HepG2 (cell line): ENCODE results near the gene NRSN2. TPM values are rescaled to one million over a fixed set of nuclear protein-coding genes. Genes with fewer than 3 reads are reported as not detected.
A peak's percentile ranks its signal among the peaks of the same experiment; 100 is the strongest.

Source experiments
- ATAC-seq: fragments of 200-7000 bp; cut with Tn5 transposase; 3 replicates; pipeline ENCODE4 v1.9.1; 2020; ENCODE audit warnings: mild to moderate bottlenecking, moderate library complexity
- BruUV-seq: library from RNA; stranded (reverse); fragments of 400-500 nt; replicated peaks from 2 replicates; lab custom pipeline; 2021; lab: Mats Ljungman, UMichigan
- CTCF ChIA-PET: fragments of 300-600 bp; formaldehyde crosslinking; extraction: SDS; loops from one replicate; lab custom pipeline; 2021; ENCODE audit warnings: low total read pairs, inconsistent platforms, low intra/inter-chr PET ratio; lab: Yijun Ruan, JAX
- POLR2A ChIA-PET: fragments of 350-600 bp; sonication (Branson Sonifier 250); formaldehyde crosslinking; loops from one replicate; lab custom pipeline; 2020; ENCODE audit warnings: antibody characterized with exemption, inconsistent platforms; lab: Yijun Ruan, JAX
- DNase-seq: peaks from one replicate; pipeline ENCODE4 v3.0.0-alpha.2; 2015; ENCODE audit warnings: low spot score
- FAIRE-seq: peaks from 3 replicates; lab custom pipeline; 2011; peaks lifted over from hg19 to GRCh38; lab: Jason Lieb, UNC
- H2AFZ ChIP-seq: one replicate; pipeline ENCODE4 v1.6.1; 2011; ENCODE audit warnings: low read length, inconsistent platforms
- H3K27ac ChIP-seq: fragments of 300-600 bp; 3 replicates; pipeline ENCODE4 v1.8.0; 2011; ENCODE audit warnings: mixed run types, mild to moderate bottlenecking, mixed read lengths, low read length, inconsistent platforms; ENCODE audit not compliant: insufficient read depth; ENCODE audit errors: extremely low read length
- H3K27me3 ChIP-seq, 2 experiments: fragments of 200-600 bp in 1 of 2; 2 replicates in 1 of 2; 3 replicates in 1 of 2; pipeline versions ENCODE4 v1.6.0 to v1.8.0; 2011; ENCODE audit warnings: low read length in 2 of 2, mild to moderate bottlenecking in 2 of 2, moderate library complexity in 2 of 2, inconsistent platforms in 1 of 2; ENCODE audit not compliant: insufficient read depth in 2 of 2, control insufficient read depth in 1 of 2
- H3K36me3 ChIP-seq, 2 experiments: fragments of 200-600 bp in 1 of 2; replicated peaks in 1 of 2; 2 replicates in 1 of 2; 3 replicates in 1 of 2; pipeline versions ENCODE4 v1.5.1 to v1.8.0; 2011; ENCODE audit warnings: low read length in 2 of 2, inconsistent platforms in 1 of 2; ENCODE audit not compliant: insufficient read depth in 2 of 2, control insufficient read depth in 1 of 2
- H3K4me1 ChIP-seq: 2 replicates; pipeline ENCODE4 v1.5.1; 2012; ENCODE audit warnings: low read length, inconsistent platforms; ENCODE audit not compliant: insufficient read depth
- H3K4me2 ChIP-seq: 2 replicates; pipeline ENCODE4 v1.6.0; 2011; ENCODE audit warnings: low read depth, low read length, inconsistent platforms
- H3K4me3 ChIP-seq, 3 experiments: fragments of 200-600 bp in 1 of 3; sonication (generic), shearing (Covaris generic) in 1 of 3; replicated peaks in 1 of 3; 2 replicates each; pipeline ENCODE4 v1.5.1; 2011 to 2016; ENCODE audit warnings: low read length in 3 of 3, inconsistent platforms in 2 of 3, low read depth in 2 of 3, mild to moderate bottlenecking in 2 of 3, control low read depth in 1 of 3, mixed read lengths in 1 of 3; ENCODE audit not compliant: insufficient read depth in 1 of 3
- H3K79me2 ChIP-seq: one replicate; pipeline ENCODE4 v1.6.1; 2011; ENCODE audit warnings: low read length, inconsistent platforms; ENCODE audit not compliant: insufficient read depth
- H3K9ac ChIP-seq: 2 replicates; pipeline ENCODE4 v1.6.0; 2011; ENCODE audit warnings: mild to moderate bottlenecking, low read depth, low read length, inconsistent platforms; ENCODE audit not compliant: insufficient read depth
- H3K9me3 ChIP-seq: 2 replicates; pipeline ENCODE4 v1.5.1; 2012; ENCODE audit warnings: mild to moderate bottlenecking, low read length
- H4K20me1 ChIP-seq: 2 replicates; pipeline ENCODE4 v1.6.0; 2011; ENCODE audit warnings: inconsistent platforms, mild to moderate bottlenecking, low read length, moderate library complexity; ENCODE audit not compliant: insufficient read depth
- CREB1 ChIP-seq, 2 experiments: fragments of 450-650 bp in 1 of 2; IDR thresholded peaks; 2 replicates each; pipeline ENCODE4 v1.6.1; 2016 to 2017; ENCODE audit warnings: control low read depth in 1 of 2, mild to moderate bottlenecking in 1 of 2, missing compliant biosample characterization in 1 of 2, missing genetic modification characterization in 1 of 2
- JDP2 ChIP-seq: sonication (generic); formaldehyde crosslinking; IDR thresholded peaks from 2 replicates; pipeline ENCODE4 v1.8.1; 2022; ENCODE audit warnings: missing genetic modification reagents, borderline replicate concordance
- MAFF ChIP-seq: IDR thresholded peaks from 2 replicates; pipeline ENCODE4 v1.6.1; 2011; ENCODE audit warnings: low read depth, low read length, improper control_type of control experiment
- MAFK ChIP-seq, 2 experiments: IDR thresholded peaks in 1 of 2; conservative IDR thresholded peaks in 1 of 2; 2 replicates each; pipeline ENCODE4 v1.6.1; 2011; ENCODE audit warnings: improper control_type of control experiment in 2 of 2, low read length in 2 of 2
- PCBP2 ChIP-seq: fragments of 200-400 bp; formaldehyde crosslinking; optimal IDR thresholded peaks from 2 replicates; pipeline ENCODE3; 2018; ENCODE audit warnings: low read length, low read depth; ENCODE audit not compliant: poor library complexity, severe bottlenecking
- WGBS: methylation state at CpG from one replicate; pipeline ENCODE4 v1.1.6; 2017; ENCODE audit warnings: low lambda C conversion rate; 5-methylcytosine and 5-hydroxymethylcytosine counted together
- in situ Hi-C: cut with HindIII; loops from 2 replicates; pipeline ENCODE4 v1.10.0; 2017; ENCODE audit warnings: low pct_unique_long_range_greater_than_20kb; ENCODE audit not compliant: extremely low pct_ligation_motif_present
- intact Hi-C: fragments of 100-400 bp; cut with micrococcal nuclease; formaldehyde crosslinking; loops from one replicate; pipeline ENCODE4 v1.10.0; 2022; ENCODE audit not compliant: unreplicated experiment
- polyA plus RNA-seq, 8 experiments: library from polyadenylated mRNA; depleted of rRNA in 3 of 8; stranded (reverse) in 7 of 8; unstranded in 1 of 8; fragments of >200 nt; fragmentation: Illumina TruSeq in 4 of 8; extraction: Trizol in 4 of 8; gene quantifications; 2 replicates each; pipeline versions ENCODE4 v1.2.1 to v1.2.3, GENCODE V29; 2011 to 2016; ENCODE audit warnings: low read depth in 4 of 8, missing spikeins in 1 of 8, mixed read lengths in 1 of 8; ENCODE audit not compliant: insufficient read depth in 1 of 8
- total RNA-seq, 5 experiments: library from RNA; depleted of rRNA; stranded (reverse); fragments of >200 nt; fragmentation: Illumina TruSeq; extraction: Trizol; gene quantifications; 2 replicates each; pipeline ENCODE4 v1.2.3, GENCODE V29; 2016; ENCODE audit warnings: low read depth in 1 of 5
- TF ChIP-seq, protein P1 (sequence below): conservative IDR thresholded peaks from 2 replicates; pipeline ENCODE4 v1.6.1; 2018; ENCODE audit warnings: missing genetic modification reagents
- TF ChIP-seq, protein P2 (sequence below): sonication (generic); formaldehyde crosslinking; IDR thresholded peaks from 2 replicates; pipeline ENCODE4 v1.4.0; 2020; ENCODE audit warnings: missing genetic modification reagents
- TF ChIP-seq, protein P3 (sequence below): sonication (generic); formaldehyde crosslinking; IDR thresholded peaks from 2 replicates; pipeline ENCODE4 v1.4.0; 2020; ENCODE audit warnings: missing genetic modification reagents; ENCODE audit errors: not compliant biosample characterization

The NRSN2 gene
- total and polyA plus RNA-seq, 2 of the 13 experiments (the other 11 are each of a cell fraction or from before 2014, with no cell fraction given), result 32.3 to 49.4 TPM

DNA sequence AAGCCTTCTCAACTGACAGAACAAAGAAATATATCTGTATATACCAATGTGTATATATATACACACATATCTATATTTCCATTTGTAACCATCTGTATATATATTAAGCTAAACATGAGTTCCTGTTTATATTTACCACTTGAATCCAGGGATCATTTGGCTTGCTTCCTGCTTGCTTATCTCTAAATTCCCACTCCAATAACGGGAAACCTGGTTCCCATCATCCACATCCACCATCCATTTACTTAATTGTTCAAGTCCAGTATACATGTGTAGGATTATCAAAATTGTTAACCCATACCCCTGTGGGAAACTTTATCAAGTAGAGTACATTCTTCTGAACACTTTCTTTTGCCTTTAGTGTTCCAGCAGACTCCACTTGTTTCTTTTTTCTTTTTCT is 34.0 kb upstream of the NRSN2 start (continued):
- TF ChIP-seq, protein P1, sequence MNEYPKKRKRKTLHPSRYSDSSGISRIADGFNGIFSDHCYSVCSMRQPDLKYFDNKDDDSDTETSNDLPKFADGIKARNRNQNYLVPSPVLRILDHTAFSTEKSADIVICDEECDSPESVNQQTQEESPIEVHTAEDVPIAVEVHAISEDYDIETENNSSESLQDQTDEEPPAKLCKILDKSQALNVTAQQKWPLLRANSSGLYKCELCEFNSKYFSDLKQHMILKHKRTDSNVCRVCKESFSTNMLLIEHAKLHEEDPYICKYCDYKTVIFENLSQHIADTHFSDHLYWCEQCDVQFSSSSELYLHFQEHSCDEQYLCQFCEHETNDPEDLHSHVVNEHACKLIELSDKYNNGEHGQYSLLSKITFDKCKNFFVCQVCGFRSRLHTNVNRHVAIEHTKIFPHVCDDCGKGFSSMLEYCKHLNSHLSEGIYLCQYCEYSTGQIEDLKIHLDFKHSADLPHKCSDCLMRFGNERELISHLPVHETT, result no peak
- TF ChIP-seq PCBP2, result no peak

DNA sequence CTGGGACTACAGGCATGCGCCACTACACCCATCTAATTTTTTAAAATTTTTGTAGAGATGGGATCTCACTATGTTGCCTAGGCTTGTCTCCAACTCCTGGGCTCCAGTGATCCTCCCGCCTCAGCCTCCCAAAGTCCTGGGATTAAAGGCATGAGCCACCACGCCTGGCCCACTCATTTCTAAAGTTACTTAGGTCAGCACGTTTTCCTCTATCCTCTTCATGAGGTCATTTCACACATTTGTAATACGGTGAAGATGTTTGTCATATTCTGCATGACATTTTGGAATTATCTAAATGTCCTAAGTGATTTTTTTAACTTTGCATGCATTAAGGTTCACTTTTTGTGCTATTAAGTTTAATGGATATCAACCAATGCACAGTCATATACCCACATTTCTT is 33.5 kb upstream of the NRSN2 start:
- CTCF ChIA-PET, result no interaction called here
- no peaks in the 10 kb centered on the region for H3K79me2 ChIP-seq
- no peak overlapping the region for H3K4me3 ChIP-seq
- peaks cover 36% of the 10 kb centered on the region for H3K4me1 ChIP-seq
- TF ChIP-seq MAFF (peak; percentile 31; the same call in 1 of the 2 replicates), MAFK (conservative IDR thresholded peaks at IDR 0.05 in 1 of 2, IDR thresholded peaks at IDR 0.05 in 1 of 2; ENCODE audit: low read length in 2 of 2) (peak; percentile 62 to 69), CREB1 (IDR thresholded peaks at IDR 0.05) (0 out of 2 replicates have a peak, but pooled peaks have one; percentile 28), CREB1 (CRISPR knock-in tag; IDR thresholded peaks at IDR 0.05) (no peak), JDP2 (CRISPR knock-in tag) (no peak)
- TF ChIP-seq, protein P2, sequence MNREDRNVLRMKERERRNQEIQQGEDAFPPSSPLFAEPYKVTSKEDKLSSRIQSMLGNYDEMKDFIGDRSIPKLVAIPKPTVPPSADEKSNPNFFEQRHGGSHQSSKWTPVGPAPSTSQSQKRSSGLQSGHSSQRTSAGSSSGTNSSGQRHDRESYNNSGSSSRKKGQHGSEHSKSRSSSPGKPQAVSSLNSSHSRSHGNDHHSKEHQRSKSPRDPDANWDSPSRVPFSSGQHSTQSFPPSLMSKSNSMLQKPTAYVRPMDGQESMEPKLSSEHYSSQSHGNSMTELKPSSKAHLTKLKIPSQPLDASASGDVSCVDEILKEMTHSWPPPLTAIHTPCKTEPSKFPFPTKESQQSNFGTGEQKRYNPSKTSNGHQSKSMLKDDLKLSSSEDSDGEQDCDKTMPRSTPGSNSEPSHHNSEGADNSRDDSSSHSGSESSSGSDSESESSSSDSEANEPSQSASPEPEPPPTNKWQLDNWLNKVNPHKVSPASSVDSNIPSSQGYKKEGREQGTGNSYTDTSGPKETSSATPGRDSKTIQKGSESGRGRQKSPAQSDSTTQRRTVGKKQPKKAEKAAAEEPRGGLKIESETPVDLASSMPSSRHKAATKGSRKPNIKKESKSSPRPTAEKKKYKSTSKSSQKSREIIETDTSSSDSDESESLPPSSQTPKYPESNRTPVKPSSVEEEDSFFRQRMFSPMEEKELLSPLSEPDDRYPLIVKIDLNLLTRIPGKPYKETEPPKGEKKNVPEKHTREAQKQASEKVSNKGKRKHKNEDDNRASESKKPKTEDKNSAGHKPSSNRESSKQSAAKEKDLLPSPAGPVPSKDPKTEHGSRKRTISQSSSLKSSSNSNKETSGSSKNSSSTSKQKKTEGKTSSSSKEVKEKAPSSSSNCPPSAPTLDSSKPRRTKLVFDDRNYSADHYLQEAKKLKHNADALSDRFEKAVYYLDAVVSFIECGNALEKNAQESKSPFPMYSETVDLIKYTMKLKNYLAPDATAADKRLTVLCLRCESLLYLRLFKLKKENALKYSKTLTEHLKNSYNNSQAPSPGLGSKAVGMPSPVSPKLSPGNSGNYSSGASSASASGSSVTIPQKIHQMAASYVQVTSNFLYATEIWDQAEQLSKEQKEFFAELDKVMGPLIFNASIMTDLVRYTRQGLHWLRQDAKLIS (CRISPR knock-in tag), result no peak
- TF ChIP-seq, protein P3, sequence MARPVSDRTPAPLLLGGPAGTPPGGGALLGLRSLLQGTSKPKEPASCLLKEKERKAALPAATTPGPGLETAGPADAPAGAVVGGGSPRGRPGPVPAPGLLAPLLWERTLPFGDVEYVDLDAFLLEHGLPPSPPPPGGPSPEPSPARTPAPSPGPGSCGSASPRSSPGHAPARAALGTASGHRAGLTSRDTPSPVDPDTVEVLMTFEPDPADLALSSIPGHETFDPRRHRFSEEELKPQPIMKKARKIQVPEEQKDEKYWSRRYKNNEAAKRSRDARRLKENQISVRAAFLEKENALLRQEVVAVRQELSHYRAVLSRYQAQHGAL (CRISPR knock-in tag), result no peak
- TF ChIP-seq, all 625 proteins: peak for 3
- Histone ChIP-seq H4K20me1 (no peaks in the 10 kb centered on the region), H3K9me3 (no peaks in the 10 kb centered on the region), H3K27ac (no peak overlapping the region), H2AFZ (no peak overlapping the region), H3K27me3 (no peaks in the 10 kb centered on the region), H3K36me3 (no peaks in the 10 kb centered on the region), H3K9ac (no peak overlapping the region), H3K4me2 (no peak overlapping the region)
- BruUV-seq, result no TSS peak
- WGBS, result 78% methylated on average over 5 of the region's 5 CpGs
- DNase-seq, result no peak
- in situ Hi-C loops (no loop called here), intact Hi-C loops (no loop called here)
- POLR2A ChIA-PET, result interaction anchor here (3.7 kb wide), 1 partner anchor 14 kb away, joined by 9 read pairs; no protein-coding TSS in a partner anchor
- no peak for ATAC-seq
- no peak for FAIRE-seq
